Mucosa of gallbladder (tissue), 1 donor: ENCODE data around the gene ZNF583. TPM values are rescaled to one million over a fixed set of nuclear protein-coding genes. Genes with fewer than 3 reads are reported as not detected.

Experiments
- DNase-seq: peaks from one replicate; pipeline ENCODE4 v3.0.0-alpha.2; 2020; ENCODE audit warnings: low spot score
- total RNA-seq: library from RNA; stranded (reverse); gene quantifications from one replicate; pipeline ENCODE4 v1.2.1, GENCODE V29; 2021
- donor health status: DM: no; HTN: no; CAD: no.

ZNF583 gene
- total RNA-seq, 1 donor from 2014 or later = 6.7 TPM

DNA sequence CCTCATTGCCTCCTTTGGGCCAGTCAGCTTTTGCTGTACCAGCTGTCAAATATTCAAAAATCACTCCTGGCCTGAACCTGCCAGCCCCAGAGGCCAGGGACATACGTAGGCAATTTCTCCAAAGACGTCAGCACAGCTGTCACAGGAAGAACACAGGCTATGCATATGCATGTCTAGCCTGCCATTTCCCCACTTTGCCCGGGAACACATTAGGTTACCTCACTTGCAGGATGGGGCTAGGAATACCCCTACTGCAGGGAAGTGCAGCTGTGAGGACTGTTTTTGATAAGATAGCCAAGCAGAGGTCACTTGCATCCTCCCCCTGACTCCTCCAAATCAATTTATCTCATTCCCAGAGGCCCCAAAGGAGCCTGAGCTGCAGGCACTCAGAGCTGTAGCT lies 70.2 kb downstream of the ZNF583 start:
- DNase-seq = no peak

GRCh38 chr19:56476093-56476492 lies 72.0 kb downstream of the ZNF583 start:
- no peak for DNase-seq

Other genes starting within 250 kb of the ZNF583 start
- gene GALP, start 228.3 kb upstream of the ZNF583 start, total RNA-seq = not detected
- gene ZSCAN5B, start 206.5 kb upstream of the ZNF583 start, total RNA-seq = not detected
- not detected for gene ZSCAN5C, start 202.1 kb upstream of the ZNF583 start, total RNA-seq
- not detected for gene EDDM13, start 131.6 kb upstream of the ZNF583 start, total RNA-seq
- 10.7 TPM for gene ZSCAN5A, start 89.5 kb upstream of the ZNF583 start, total RNA-seq
- gene ZNF582, start 10.8 kb upstream of the ZNF583 start, total RNA-seq = 8.3 TPM
- 9.4 TPM for gene ZNF667, start 73.0 kb downstream of the ZNF583 start, total RNA-seq
- gene ZNF471, start 103.5 kb downstream of the ZNF583 start, total RNA-seq = 14.9 TPM
- gene ZFP28, start 134.6 kb downstream of the ZNF583 start, total RNA-seq = 9.4 TPM
- 9.9 TPM for gene ZNF470, start 163.1 kb downstream of the ZNF583 start, total RNA-seq
- gene ZNF71, start 191.0 kb downstream of the ZNF583 start, total RNA-seq = 8.1 TPM
- gene SMIM17, start 238.8 kb downstream of the ZNF583 start, total RNA-seq = 0.81 TPM